ENCODE measurements around the gene TMEM132E.

TMEM132E gene

GRCh38 chr17:34658811-34659560, 79.6 kb downstream of the TMEM132E start:
- no peak for TF ChIP-seq CTCF (conservative IDR thresholded peaks at IDR 0.05; ENCODE audit: low read depth, low read length)
- no peak overlapping the region for H3K4me3 ChIP-seq (ENCODE audit: low read length)
- DNase-seq (ENCODE audit: low read depth): no peak

- no peak for DNase-seq (ENCODE audit: low read depth)
- no peak for TF ChIP-seq CTCF (conservative IDR thresholded peaks at IDR 0.05; ENCODE audit: low read depth, low read length)
- no peak overlapping the region for H3K4me3 ChIP-seq (ENCODE audit: low read length)
Measured at GRCh38 chr17:34663714-34664113, 84.3 kb downstream of the TMEM132E start.

GRCh38 chr17:34665150-34665806, 85.9 kb downstream of the TMEM132E start:
- H3K4me3 ChIP-seq (ENCODE audit: low read length): no peak overlapping the region
- no peak for TF ChIP-seq CTCF (conservative IDR thresholded peaks at IDR 0.05; ENCODE audit: low read depth, low read length)
- no peak for DNase-seq (ENCODE audit: low read depth)

- TF ChIP-seq CTCF (conservative IDR thresholded peaks at IDR 0.05; ENCODE audit: low read depth, low read length): no peak
- DNase-seq (ENCODE audit: low read depth): no peak
- H3K4me3 ChIP-seq (ENCODE audit: low read length): no peak overlapping the region
Measured at GRCh38 chr17:34665819-34666763, 86.7 kb downstream of the TMEM132E start.

GRCh38 chr17:34667656-34668055, 88.3 kb downstream of the TMEM132E start:
- no peak for TF ChIP-seq CTCF (conservative IDR thresholded peaks at IDR 0.05; ENCODE audit: low read depth, low read length)
- no peak for DNase-seq (ENCODE audit: low read depth)
- H3K4me3 ChIP-seq (ENCODE audit: low read length): no peak overlapping the region

- DNase-seq (ENCODE audit: low read depth): no peak
- H3K4me3 ChIP-seq (ENCODE audit: low read length): no peak overlapping the region
- no peak for TF ChIP-seq CTCF (conservative IDR thresholded peaks at IDR 0.05; ENCODE audit: low read depth, low read length)
Measured at GRCh38 chr17:34668206-34668605, 88.8 kb downstream of the TMEM132E start.
